Measurements from ENCODE around the gene ZPBP2.

DNA sequence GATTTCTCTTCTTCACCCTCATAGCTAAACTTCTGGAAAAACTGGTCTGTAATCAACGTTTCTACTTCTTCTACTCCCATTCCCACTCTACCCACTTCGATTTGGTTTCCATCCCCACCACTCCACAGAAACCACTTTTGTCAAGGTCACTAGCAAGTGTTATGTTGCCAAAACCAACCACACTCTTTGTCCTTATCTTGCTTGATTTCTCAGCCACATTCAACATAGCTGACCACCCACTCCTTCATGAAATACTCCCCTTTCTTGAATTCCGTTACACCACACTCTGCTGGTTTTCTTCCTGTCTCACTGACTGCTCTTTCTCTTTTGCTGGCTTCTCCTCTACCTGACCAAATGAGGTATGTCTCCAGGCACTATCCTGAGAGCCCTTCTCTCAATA lies 15.8 kb upstream of the ZPBP2 start:
- TF ChIP-seq YY1 (IDR thresholded peaks at IDR 0.05; ENCODE audit: insufficient read depth, insufficient read length) (no peak), ZNF274 (IDR thresholded peaks at IDR 0.05; ENCODE audit: low read depth, low read length) (no peak), SUZ12 (IDR thresholded peaks at IDR 0.05; ENCODE audit: extremely low read depth, insufficient read depth, insufficient read length) (no peak)
